Measurements from ENCODE around the gene TTC13.

DNA sequence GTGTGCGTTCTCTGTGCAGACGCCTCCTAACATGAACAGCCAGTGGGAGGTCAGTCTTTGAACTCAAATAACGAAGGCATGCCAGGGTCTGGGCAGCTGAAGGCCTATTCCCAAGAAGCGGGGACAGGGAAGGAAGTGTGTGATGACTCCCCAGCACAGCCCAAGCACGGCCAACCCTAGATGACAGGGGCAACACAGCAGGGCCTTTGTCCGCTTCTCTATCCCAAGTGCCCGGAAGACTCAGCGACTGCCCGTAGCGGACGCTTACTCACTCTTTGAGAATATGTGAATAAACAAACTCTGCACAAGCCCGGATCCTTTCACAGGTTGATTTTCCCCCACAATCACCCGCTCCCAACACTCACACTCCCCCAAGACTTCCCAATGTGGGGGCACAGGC is 121.6 kb downstream of the TTC13 start:
- TF ChIP-seq EP300 (IDR thresholded peaks at IDR 0.05) (no peak), POLR2AphosphoS5 (IDR thresholded peaks at IDR 0.05) (peak in 2 of 4 donors; percentile 8 to 21)
- TF ChIP-seq, protein P1, sequence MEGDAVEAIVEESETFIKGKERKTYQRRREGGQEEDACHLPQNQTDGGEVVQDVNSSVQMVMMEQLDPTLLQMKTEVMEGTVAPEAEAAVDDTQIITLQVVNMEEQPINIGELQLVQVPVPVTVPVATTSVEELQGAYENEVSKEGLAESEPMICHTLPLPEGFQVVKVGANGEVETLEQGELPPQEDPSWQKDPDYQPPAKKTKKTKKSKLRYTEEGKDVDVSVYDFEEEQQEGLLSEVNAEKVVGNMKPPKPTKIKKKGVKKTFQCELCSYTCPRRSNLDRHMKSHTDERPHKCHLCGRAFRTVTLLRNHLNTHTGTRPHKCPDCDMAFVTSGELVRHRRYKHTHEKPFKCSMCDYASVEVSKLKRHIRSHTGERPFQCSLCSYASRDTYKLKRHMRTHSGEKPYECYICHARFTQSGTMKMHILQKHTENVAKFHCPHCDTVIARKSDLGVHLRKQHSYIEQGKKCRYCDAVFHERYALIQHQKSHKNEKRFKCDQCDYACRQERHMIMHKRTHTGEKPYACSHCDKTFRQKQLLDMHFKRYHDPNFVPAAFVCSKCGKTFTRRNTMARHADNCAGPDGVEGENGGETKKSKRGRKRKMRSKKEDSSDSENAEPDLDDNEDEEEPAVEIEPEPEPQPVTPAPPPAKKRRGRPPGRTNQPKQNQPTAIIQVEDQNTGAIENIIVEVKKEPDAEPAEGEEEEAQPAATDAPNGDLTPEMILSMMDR (IDR thresholded peaks at IDR 0.05) = no peak

Data from sigmoid colon (tissue), 4 donors.